Gastroesophageal sphincter (tissue), 3 donors: ENCODE results near the gene KCNS1.

Experiments
- CTCF ChIP-seq, 4 experiments: fragments of 200-600 bp in 2 of 4; fragments of 450-650 bp in 2 of 4; sonication (generic) in 1 of 4; IDR thresholded peaks; one replicate each; pipeline ENCODE4 v1.5.1; 2017 to 2019; ENCODE audit warnings: antibody characterized with exemption in 4 of 4, mild to moderate bottlenecking in 2 of 4, moderate library complexity in 2 of 4
- EP300 ChIP-seq: sonication (generic); formaldehyde crosslinking; IDR thresholded peaks from one replicate; pipeline ENCODE4 v1.6.1; 2017; ENCODE audit warnings: antibody characterized with exemption, mild to moderate bottlenecking

GRCh38 chr20:45055056-45055455 lies 45.9 kb downstream of the KCNS1 start:
- TF ChIP-seq CTCF (IDR thresholded peaks at IDR 0.05) = no peak
- TF ChIP-seq EP300 = no peak
